Parathyroid adenoma (tissue), 2 donors: ENCODE data around the gene PDE4D.

Experiments
- H2AFZ ChIP-seq: fragments of 300-600 bp; sonication (generic); one replicate; pipeline ENCODE4 v1.7.0; 2017; ENCODE audit warnings: antibody characterized with exemption, mild to moderate bottlenecking
- H3K27ac ChIP-seq: fragments of 300-600 bp; sonication (generic); one replicate; pipeline ENCODE4 v1.7.0; 2017
- H3K27me3 ChIP-seq: fragments of 300-600 bp; sonication (generic); one replicate; pipeline ENCODE4 v1.7.0; 2017; ENCODE audit warnings: low read length; ENCODE audit not compliant: control insufficient read depth, insufficient read depth
- H3K36me3 ChIP-seq: fragments of 300-600 bp; sonication (generic); one replicate; pipeline ENCODE4 v1.7.0; 2017; ENCODE audit warnings: low read length; ENCODE audit not compliant: control insufficient read depth, insufficient read depth
- H3K4me1 ChIP-seq: fragments of 300-600 bp; sonication (generic); one replicate; pipeline ENCODE4 v1.7.0; 2017; ENCODE audit warnings: control low read depth
- H3K4me2 ChIP-seq: fragments of 300-600 bp; sonication (generic); one replicate; pipeline ENCODE4 v1.7.0; 2017; ENCODE audit warnings: low read length
- H3K4me3 ChIP-seq: fragments of 300-600 bp; sonication (generic); one replicate; pipeline ENCODE4 v1.7.0; 2017; ENCODE audit warnings: low read depth, low read length
- H3K79me2 ChIP-seq: fragments of 300-600 bp; sonication (generic); one replicate; pipeline ENCODE4 v1.7.0; 2017; ENCODE audit warnings: control low read depth
- H3K9ac ChIP-seq: fragments of 300-600 bp; sonication (generic); one replicate; pipeline ENCODE4 v1.7.0; 2017; ENCODE audit warnings: mild to moderate bottlenecking
- H3K9me3 ChIP-seq: fragments of 300-600 bp; sonication (generic); one replicate; pipeline ENCODE4 v1.7.0; 2017; ENCODE audit warnings: low read length; ENCODE audit not compliant: control insufficient read depth
- TF ChIP-seq, protein P1 (sequence below): fragments of 300-600 bp; sonication (generic); IDR thresholded peaks from one replicate; pipeline ENCODE4 v1.7.0; 2017; ENCODE audit warnings: antibody characterized with exemption, mild to moderate bottlenecking
- donor health status: primary hyperparathyroidism.

Gene PDE4D

DNA sequence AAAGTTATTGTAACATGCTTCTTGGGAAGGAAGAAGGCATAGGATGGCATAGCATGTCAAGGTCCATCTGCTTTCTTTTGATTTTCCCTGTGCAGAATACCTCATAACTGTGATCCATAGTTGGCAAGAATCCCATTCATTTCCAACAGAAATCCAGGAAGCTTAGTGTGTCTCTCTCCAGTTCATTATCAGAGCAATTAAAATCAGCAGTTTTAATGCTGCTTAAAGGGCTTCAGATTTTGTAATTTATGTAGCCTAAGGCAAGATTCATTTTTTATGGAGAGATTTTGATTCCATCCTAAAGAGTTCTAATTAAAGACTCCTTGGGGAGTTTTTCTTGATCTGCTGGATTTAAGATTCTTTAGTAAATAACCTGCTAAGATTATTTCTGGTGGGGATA lies 560.1 kb downstream of the PDE4D start:
- Histone ChIP-seq H3K27me3 (no peaks in the 10 kb centered on the region), H3K4me2 (no peak overlapping the region), H3K36me3 (no peaks in the 10 kb centered on the region), H3K9ac (no peak overlapping the region), H2AFZ (no peak overlapping the region), H3K4me3 (no peak overlapping the region), H3K27ac (no peak overlapping the region), H3K4me1 (no peaks in the 10 kb centered on the region), H3K79me2 (no peaks in the 10 kb centered on the region), H3K9me3 (no peaks in the 10 kb centered on the region)
- TF ChIP-seq, protein P1, sequence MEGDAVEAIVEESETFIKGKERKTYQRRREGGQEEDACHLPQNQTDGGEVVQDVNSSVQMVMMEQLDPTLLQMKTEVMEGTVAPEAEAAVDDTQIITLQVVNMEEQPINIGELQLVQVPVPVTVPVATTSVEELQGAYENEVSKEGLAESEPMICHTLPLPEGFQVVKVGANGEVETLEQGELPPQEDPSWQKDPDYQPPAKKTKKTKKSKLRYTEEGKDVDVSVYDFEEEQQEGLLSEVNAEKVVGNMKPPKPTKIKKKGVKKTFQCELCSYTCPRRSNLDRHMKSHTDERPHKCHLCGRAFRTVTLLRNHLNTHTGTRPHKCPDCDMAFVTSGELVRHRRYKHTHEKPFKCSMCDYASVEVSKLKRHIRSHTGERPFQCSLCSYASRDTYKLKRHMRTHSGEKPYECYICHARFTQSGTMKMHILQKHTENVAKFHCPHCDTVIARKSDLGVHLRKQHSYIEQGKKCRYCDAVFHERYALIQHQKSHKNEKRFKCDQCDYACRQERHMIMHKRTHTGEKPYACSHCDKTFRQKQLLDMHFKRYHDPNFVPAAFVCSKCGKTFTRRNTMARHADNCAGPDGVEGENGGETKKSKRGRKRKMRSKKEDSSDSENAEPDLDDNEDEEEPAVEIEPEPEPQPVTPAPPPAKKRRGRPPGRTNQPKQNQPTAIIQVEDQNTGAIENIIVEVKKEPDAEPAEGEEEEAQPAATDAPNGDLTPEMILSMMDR, result no peak

DNA sequence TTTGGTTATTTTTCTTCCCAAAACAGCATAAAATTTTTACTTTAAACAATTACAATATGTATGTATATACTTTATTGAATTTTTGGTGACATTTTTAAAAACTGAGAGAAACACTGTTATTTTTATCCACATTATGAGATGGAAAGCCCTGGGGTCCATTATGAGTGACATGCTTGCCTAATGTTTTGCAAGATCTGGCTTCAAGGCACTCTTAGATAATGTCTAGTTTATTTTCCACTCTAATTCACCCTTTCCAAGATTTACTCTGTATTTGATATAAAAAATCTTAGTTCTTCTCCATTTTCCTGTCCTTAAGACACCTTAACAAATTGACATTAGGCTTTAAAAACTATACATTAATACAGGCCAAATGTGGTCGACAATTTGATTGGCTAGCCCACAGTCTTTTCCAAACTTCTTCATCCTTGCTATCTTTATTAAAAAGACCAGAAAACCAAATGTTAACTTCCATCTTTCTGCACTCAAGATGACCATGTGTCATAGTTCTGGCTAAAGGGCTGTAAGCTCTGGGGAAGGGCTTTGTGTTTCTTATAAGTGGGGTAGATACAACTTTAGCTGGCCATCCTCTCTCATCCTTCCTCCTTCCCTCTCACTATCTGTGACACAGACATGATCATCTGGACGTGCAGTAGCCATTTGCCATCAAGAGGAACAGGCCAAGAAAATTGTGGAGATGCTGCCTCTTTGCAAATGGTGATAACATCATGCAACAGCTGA lies 561.1 kb downstream of the PDE4D start:
- Histone ChIP-seq H3K4me1 (no peaks in the 10 kb centered on the region), H3K4me2 (no peak overlapping the region), H3K9ac (no peak overlapping the region), H2AFZ (no peak overlapping the region), H3K79me2 (no peaks in the 10 kb centered on the region), H3K36me3 (no peaks in the 10 kb centered on the region), H3K9me3 (no peaks in the 10 kb centered on the region), H3K27me3 (no peaks in the 10 kb centered on the region), H3K4me3 (no peak overlapping the region), H3K27ac (no peak overlapping the region)
- TF ChIP-seq, protein P1, result no peak

DNA sequence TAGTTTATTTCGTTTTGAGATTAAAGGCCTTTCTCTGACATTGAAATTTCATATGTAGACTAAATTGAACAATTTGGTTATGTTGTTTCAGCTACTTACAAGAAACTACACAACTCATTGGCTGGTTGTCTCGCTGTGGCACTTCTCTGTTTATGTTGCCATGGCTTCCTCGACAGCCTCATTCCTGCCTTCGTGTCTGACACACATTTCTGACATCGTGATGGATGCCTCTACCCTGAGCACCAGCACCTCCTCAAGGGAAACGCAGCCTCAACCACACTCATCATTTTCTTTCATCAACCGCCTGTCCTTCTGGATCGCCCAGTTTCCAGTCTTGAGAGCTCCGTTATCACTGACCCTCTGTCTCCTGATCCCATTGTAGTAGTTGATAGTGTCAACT lies 562.8 kb downstream of the PDE4D start:
- Histone ChIP-seq H3K27me3 (no peaks in the 10 kb centered on the region), H3K4me2 (no peak overlapping the region), H3K27ac (no peak overlapping the region), H3K36me3 (no peaks in the 10 kb centered on the region), H3K4me3 (no peak overlapping the region), H2AFZ (no peak overlapping the region), H3K79me2 (no peaks in the 10 kb centered on the region), H3K4me1 (no peaks in the 10 kb centered on the region), H3K9ac (no peak overlapping the region), H3K9me3 (no peaks in the 10 kb centered on the region)
- TF ChIP-seq, protein P1, result no peak

DNA sequence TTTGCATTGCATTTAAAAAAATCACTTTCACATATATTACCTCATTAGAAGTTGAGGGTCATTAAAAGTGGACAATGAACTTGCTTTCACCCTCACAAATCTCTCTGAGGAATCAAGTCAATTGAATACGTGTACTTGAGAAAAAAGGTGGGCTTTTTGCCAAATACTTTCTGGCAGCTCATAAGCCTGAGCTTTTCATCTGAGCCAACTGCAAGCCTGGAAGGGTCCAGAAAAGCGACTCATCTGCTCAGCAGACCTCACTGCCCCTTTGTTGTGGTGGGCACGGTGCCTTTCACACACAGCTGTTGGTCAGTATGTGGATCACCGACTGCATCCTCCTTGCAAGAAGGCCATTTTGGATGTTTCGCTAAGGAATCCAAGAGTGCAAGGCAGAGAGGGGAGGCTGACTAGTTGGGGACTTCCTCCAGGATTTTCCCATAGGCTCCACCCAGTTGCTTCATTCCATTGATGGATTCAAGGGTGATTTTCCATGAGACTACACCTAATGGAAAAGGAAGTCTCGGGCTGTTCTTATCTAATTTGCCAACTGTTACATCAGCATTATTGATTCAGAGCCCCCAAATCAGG lies 564.7 kb downstream of the PDE4D start:
- no peaks in the 10 kb centered on the region for H3K79me2 ChIP-seq
- no peak overlapping the region for H3K4me2 ChIP-seq
- H3K27ac ChIP-seq, result no peak overlapping the region
- H3K9ac ChIP-seq, result no peak overlapping the region
- no peaks in the 10 kb centered on the region for H3K9me3 ChIP-seq
- no peaks in the 10 kb centered on the region for H3K27me3 ChIP-seq
- H3K4me1 ChIP-seq, result no peaks in the 10 kb centered on the region
- H3K36me3 ChIP-seq, result no peaks in the 10 kb centered on the region
- no peak overlapping the region for H2AFZ ChIP-seq
- TF ChIP-seq, protein P1, result no peak
- no peak overlapping the region for H3K4me3 ChIP-seq
